DOHH2 (cell line): ENCODE data around the gene TMEM107.

Experiments used
- H3F3A ChIP-seq: fragments of 200-600 bp; sonication (generic), shearing (Covaris generic); 2 replicates; pipeline ENCODE4 v1.6.0; 2016; ENCODE audit warnings: antibody characterized with exemption, mild to moderate bottlenecking; ENCODE audit not compliant: control insufficient read depth, insufficient read depth
- H3K27ac ChIP-seq: fragments of 200-600 bp; sonication (generic); 2 replicates; pipeline ENCODE4 v1.5.1; 2014; ENCODE audit warnings: low read depth, mild to moderate bottlenecking, low read length, moderate library complexity
- H3K27me3 ChIP-seq: fragments of 200-600 bp; sonication (generic); 2 replicates; pipeline ENCODE4 v1.6.1; 2014; ENCODE audit warnings: mild to moderate bottlenecking, low read length, mixed read lengths; ENCODE audit not compliant: control insufficient read depth
- H3K36me3 ChIP-seq: fragments of 200-600 bp; sonication (generic); 2 replicates; pipeline ENCODE4 v1.6.1; 2014; ENCODE audit warnings: mild to moderate bottlenecking, low read length, moderate library complexity, mixed read lengths; ENCODE audit not compliant: control insufficient read depth
- H3K4me1 ChIP-seq: fragments of 200-600 bp; sonication (generic); 2 replicates; pipeline ENCODE4 v1.6.1; 2014; ENCODE audit warnings: mild to moderate bottlenecking, low read length, mixed read lengths; ENCODE audit not compliant: control insufficient read depth
- H3K4me2 ChIP-seq: fragments of 200-600 bp; sonication (generic); 2 replicates; pipeline ENCODE4 v1.6.0; 2014; ENCODE audit warnings: mild to moderate bottlenecking, low read length, moderate library complexity
- H3K4me3 ChIP-seq: fragments of 200-600 bp; sonication (generic); 2 replicates; pipeline ENCODE4 v1.5.1; 2014; ENCODE audit warnings: mild to moderate bottlenecking, low read length, mixed read lengths
- H3K79me2 ChIP-seq: fragments of 200-600 bp; sonication (generic); 2 replicates; pipeline ENCODE4 v1.6.1; 2014; ENCODE audit warnings: mild to moderate bottlenecking, low read length, mixed read lengths; ENCODE audit not compliant: control insufficient read depth
- H3K9me2 ChIP-seq: fragments of 200-600 bp; sonication (generic); replicated peaks from 2 replicates; pipeline ENCODE4 v1.6.1; 2014; ENCODE audit warnings: mild to moderate bottlenecking, low read length, mixed read lengths; ENCODE audit not compliant: control insufficient read depth
- H3K9me3 ChIP-seq: fragments of 200-600 bp; sonication (generic); 2 replicates; pipeline ENCODE4 v1.6.1; 2014; ENCODE audit warnings: antibody characterized with exemption, low read length, mixed read lengths; ENCODE audit not compliant: control insufficient read depth, insufficient read depth
- H4K20me1 ChIP-seq: fragments of 200-600 bp; sonication (generic); 2 replicates; pipeline ENCODE4 v1.6.0; 2014; ENCODE audit warnings: low read depth, mild to moderate bottlenecking, antibody characterized with exemption, low read length, moderate library complexity; ENCODE audit not compliant: control insufficient read depth, insufficient read depth
- EZH2phosphoT487 ChIP-seq: fragments of 200-600 bp; sonication (generic); IDR thresholded peaks from 2 replicates; pipeline ENCODE4 v1.6.1; 2017; ENCODE audit warnings: borderline replicate concordance, mild to moderate bottlenecking, antibody characterized with exemption, low read length, moderate library complexity, mixed read lengths
- TF ChIP-seq, protein P1 (sequence below): fragments of 200-600 bp; sonication (generic); IDR thresholded peaks from one replicate; pipeline ENCODE4 v1.5.1; 2014; ENCODE audit warnings: antibody characterized with exemption, mild to moderate bottlenecking, low read depth, low read length; ENCODE audit not compliant: poor library complexity, severe bottlenecking

Gene TMEM107

DNA sequence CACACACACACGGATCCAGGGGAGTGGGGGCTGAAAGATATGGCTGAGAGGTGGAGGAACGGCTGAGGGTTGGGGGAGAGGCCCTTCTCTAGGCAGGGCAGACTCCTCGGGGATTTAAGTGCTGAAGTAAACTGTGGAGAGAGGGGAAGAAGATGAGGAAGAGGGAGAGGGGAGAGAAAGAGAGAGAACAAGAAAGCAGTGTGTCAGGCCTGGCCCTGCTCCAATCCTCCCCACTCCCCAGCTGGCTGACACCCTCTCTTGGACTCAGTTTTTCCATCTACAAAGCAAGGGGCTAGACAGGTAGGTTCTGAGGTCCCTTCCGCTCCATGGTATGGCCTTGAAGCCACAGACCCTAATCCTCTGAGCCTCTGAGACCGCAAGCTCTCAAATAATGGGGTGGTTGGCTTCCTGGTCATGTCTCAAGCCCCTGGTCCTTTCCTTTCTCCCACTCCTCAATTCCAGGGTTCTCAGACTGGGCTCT lies 15.4 kb downstream of the TMEM107 start:
- H3F3A ChIP-seq, result peaks cover 18% of the 10 kb centered on the region
- no peaks in the 10 kb centered on the region for H3K9me2 ChIP-seq
- H3K9me3 ChIP-seq, result no peaks in the 10 kb centered on the region
- H4K20me1 ChIP-seq, result peaks cover 7% of the 10 kb centered on the region; the same call in 1 of the 2 replicates
- H3K4me1 ChIP-seq, result peaks cover 64% of the 10 kb centered on the region
- peak overlapping the region; percentile 99 for H3K4me3 ChIP-seq
- peak overlapping the region; percentile 68 for H3K4me2 ChIP-seq
- H3K79me2 ChIP-seq, result peaks cover 34% of the 10 kb centered on the region
- peaks cover 43% of the 10 kb centered on the region for H3K36me3 ChIP-seq
- H3K27me3 ChIP-seq, result no peaks in the 10 kb centered on the region
- peak overlapping the region; percentile 20; the same call in 1 of the 2 replicates for H3K27ac ChIP-seq
- TF ChIP-seq, protein P1, sequence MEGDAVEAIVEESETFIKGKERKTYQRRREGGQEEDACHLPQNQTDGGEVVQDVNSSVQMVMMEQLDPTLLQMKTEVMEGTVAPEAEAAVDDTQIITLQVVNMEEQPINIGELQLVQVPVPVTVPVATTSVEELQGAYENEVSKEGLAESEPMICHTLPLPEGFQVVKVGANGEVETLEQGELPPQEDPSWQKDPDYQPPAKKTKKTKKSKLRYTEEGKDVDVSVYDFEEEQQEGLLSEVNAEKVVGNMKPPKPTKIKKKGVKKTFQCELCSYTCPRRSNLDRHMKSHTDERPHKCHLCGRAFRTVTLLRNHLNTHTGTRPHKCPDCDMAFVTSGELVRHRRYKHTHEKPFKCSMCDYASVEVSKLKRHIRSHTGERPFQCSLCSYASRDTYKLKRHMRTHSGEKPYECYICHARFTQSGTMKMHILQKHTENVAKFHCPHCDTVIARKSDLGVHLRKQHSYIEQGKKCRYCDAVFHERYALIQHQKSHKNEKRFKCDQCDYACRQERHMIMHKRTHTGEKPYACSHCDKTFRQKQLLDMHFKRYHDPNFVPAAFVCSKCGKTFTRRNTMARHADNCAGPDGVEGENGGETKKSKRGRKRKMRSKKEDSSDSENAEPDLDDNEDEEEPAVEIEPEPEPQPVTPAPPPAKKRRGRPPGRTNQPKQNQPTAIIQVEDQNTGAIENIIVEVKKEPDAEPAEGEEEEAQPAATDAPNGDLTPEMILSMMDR, result no peak
- no peak for TF ChIP-seq EZH2phosphoT487

DNA sequence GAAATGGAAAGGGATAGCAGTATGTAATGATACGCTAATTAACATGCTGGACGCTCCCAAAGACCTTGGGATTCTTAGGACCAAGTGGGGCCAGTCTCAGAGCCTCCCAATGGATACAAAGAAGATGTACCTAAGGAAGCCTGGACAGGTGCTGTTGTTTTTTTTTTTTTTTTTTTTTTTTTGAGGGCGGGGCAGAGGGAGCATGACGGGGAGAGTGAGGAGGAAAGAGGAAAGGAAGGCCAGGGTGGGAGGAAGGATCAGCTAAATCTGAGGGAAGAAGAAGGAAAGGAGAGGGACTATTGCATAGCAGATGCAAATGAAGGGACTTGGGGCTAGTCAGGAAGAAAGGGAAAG lies 16.0 kb downstream of the TMEM107 start:
- no peak overlapping the region for H3K27ac ChIP-seq
- H3K4me2 ChIP-seq, result no peak overlapping the region; the same call in 1 of the 2 replicates
- no peaks in the 10 kb centered on the region for H3K9me3 ChIP-seq
- TF ChIP-seq, protein P1, result no peak
- TF ChIP-seq EZH2phosphoT487, result no peak
- peaks cover 7% of the 10 kb centered on the region; the same call in 1 of the 2 replicates for H4K20me1 ChIP-seq
- H3F3A ChIP-seq, result peaks cover 18% of the 10 kb centered on the region
- H3K27me3 ChIP-seq, result no peaks in the 10 kb centered on the region
- peaks cover 43% of the 10 kb centered on the region for H3K36me3 ChIP-seq
- peaks cover 69% of the 10 kb centered on the region for H3K4me1 ChIP-seq
- peaks cover 34% of the 10 kb centered on the region for H3K79me2 ChIP-seq
- H3K9me2 ChIP-seq, result no peaks in the 10 kb centered on the region
- no peak overlapping the region for H3K4me3 ChIP-seq

DNA sequence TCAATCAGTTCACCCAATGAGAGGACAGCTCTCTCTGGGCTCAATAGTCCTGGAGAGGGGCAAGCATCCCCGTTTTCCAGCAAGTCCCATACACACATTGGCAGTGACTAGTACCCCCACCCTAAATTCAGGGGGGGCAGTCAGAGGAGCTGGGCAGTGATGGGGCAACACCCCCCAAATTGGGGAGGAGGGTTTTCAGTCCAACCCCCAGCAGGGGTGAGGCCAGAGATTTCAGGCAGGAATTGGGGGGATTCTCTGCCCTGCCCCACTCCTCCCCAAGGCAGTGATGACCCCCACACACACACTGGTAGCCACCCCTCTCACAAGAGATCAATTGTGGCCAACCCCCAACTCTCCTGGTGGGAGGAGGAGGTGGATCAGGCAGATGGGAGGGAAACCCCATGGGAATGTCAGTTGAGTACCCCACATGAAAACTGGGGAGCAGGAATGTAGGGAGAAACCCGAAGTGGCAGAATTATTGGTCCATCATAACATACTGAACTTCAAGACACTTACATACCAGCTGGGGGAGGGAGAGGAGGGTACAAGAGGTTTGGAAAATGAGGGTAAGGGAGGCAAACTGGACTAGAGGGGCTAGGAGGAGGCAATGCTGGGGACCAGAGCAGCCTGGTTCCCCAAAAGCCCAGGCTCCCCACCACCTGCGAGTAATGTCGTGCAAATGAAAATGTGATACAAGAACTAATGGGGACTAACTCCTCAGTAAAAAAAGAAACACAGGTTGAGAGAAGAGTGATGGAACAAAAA lies 16.5 kb downstream of the TMEM107 start:
- H4K20me1 ChIP-seq, result peaks cover 7% of the 10 kb centered on the region; the same call in 1 of the 2 replicates
- H3K9me3 ChIP-seq, result no peaks in the 10 kb centered on the region
- H3K4me2 ChIP-seq, result no peak overlapping the region
- H3K27ac ChIP-seq, result no peak overlapping the region
- peaks cover 22% of the 10 kb centered on the region for H3F3A ChIP-seq
- H3K27me3 ChIP-seq, result no peaks in the 10 kb centered on the region
- H3K4me3 ChIP-seq, result no peak overlapping the region
- TF ChIP-seq EZH2phosphoT487, result no peak
- TF ChIP-seq, protein P1, result peak; percentile 8
- no peaks in the 10 kb centered on the region for H3K9me2 ChIP-seq
- peaks cover 43% of the 10 kb centered on the region for H3K36me3 ChIP-seq
- H3K4me1 ChIP-seq, result peaks cover 69% of the 10 kb centered on the region
- H3K79me2 ChIP-seq, result peaks cover 36% of the 10 kb centered on the region
